Activated CD8-positive, alpha-beta memory T cell treated with anti-CD3 and anti-CD28 coated beads, Interleukin-2, amount 50 U/mL, for 24 hours (primary cell): ENCODE measurements around the gene FCRLB.
"Not testable (repeated sequence)": the region's sequence is repeated elsewhere in the genome, so short reads cannot be mapped to it uniquely, and the experiment has no call there.

Experiments used
- DNase-seq: peaks from one replicate; pipeline ENCODE4 v3.0.0-alpha.2; 2020; ENCODE audit errors: extremely low read depth

Gene FCRLB, protein sequence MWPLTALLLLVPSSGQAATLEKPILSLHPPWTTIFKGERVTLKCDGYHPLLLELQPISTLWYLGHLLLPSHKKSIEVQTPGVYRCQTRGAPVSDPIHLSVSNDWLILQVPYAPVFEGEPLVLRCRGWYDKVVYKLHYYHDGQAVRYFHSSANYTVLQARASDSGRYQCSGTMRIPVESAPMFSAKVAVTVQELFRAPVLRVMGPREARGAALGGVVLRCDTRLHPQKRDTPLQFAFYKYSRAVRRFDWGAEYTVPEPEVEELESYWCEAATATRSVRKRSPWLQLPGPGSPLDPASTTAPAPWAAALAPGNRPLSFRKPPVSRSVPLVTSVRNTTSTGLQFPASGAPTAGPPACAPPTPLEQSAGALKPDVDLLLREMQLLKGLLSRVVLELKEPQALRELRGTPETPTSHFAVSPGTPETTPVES

GRCh38 chr1:161720956-161721737, at the start of gene FCRLB:
Gene FCRLB, plus strand, starts transcription at chr1:161721544. Its CDS starts 1,129 bp downstream, at chr1:161722673.
- DNase-seq, result no peak

- not testable (repeated sequence) for DNase-seq
Measured at GRCh38 chr1:161673437-161673836, 47.9 kb upstream of the FCRLB start.

- not testable (repeated sequence) for DNase-seq
Measured at GRCh38 chr1:161674447-161674846, 46.9 kb upstream of the FCRLB start.

GRCh38 chr1:161674908-161675307, 46.4 kb upstream of the FCRLB start:
- not testable (repeated sequence) for DNase-seq

GRCh38 chr1:161676441-161676840, 44.9 kb upstream of the FCRLB start:
- no peak for DNase-seq

DNA sequence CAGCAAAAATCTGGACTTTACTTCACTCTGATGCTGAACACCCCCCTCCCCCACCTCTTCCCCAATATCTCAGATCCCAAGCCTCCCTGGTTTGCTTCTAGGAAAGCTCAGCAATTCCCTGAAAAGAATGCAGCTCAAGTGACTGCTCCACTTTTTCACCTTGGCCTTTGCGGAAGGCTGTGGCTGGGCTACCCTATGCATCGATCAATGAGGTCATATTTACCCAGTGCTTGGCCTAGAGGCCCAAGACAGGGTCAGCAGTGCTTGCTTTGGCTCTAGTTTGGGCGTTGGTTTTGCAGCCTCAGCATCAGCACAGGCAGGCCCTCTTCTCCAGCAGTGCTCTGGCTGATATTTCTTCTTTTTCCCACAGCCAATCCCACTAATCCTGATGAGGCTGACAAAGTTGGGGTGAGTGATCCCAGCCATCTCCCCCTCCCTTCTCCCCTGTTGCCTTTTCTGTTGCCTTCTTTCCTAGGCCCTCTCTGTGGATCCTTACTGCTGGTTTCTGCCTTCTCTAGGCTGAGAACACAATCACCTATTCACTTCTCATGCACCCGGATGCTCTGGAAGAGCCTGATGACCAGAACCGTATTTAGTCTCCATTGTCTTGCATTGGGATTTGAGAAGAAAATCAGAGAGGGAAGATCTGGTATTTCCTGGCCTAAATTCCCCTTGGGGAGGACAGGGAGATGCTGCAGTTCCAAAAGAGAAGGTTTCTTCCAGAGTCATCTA, 44.2 kb upstream of the FCRLB start:
- DNase-seq, result no peak

DNA sequence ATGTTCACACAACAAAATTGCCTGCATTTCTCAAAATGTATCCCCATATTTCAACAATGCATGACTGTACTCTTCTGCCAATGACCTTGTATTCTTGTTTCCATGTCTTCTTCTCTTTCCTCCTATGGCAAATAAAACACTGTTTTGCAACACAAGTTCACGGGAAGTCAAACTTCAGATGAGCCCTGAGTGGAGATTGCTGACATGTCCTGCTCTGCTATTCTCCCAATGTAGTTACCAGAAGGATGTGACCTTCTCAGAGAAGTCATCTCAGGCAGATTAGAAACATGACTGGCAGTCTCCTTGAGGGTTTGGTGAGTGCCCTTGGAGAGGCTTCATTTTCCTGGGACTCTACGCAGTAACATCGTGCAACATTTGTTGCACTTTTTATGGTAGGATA, 42.8 kb upstream of the FCRLB start:
- DNase-seq, result no peak

- no peak for DNase-seq
Measured at GRCh38 chr1:161681879-161682278, 39.5 kb upstream of the FCRLB start.

DNA sequence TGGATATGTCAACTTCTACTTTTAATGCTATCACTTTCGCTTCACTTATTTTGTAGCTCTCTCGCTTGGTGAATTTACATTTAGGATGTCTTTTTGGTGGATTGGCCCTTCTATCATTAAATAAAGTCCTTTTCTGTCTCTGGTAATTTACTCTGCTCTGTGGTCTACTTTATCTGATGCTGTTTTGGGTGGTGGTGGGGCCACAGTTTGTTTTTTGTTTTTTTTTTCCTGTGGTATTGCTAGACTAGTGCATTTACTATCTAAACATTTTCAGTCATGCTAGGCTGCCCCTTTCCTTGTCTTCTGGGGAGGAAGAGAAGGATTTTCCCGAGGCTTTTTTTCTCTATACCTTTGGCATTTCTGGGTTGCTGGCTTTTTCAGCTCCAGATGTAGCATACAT, 32.4 kb upstream of the FCRLB start:
- no peak for DNase-seq

DNA sequence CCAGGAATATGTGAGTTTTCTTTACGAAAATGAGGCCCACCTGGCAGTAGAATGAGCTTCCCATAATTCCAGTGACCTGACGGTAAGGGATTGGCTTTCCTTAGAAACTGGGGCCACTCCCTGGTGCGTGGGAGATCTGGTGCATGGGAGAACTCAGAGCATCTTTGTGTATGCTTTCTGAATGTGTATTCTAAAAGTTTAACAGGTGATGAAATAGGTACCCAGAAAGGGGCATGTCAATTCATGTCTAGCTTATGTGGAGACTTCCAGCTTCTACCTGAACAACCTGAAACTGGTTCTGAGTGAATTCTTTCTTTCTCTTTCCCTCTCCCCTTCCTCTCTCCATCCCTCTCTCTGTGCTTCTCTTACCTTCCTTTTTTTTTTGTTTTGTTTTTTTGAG, 29.5 kb upstream of the FCRLB start:
- no peak for DNase-seq

GRCh38 chr1:161693020-161693712, 28.2 kb upstream of the FCRLB start:
- not testable (repeated sequence) for DNase-seq

DNA sequence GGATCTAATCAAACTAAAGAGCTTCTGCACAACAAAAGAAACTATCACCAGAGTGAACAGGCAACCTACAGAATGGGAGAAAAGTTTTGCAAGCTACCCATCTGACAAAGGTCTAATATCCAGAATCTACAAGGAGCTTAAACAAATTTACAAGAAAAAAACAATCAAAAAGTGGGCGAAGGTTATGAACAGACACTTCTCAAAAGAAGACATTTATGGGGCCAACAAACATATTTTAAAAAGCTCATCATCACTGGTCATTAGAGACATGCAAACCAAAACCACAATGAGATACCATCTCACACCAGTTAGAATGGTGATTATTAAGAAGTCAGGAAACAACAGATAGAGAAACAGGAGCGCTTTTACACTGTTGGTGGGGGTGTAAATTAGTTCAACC, 23.0 kb upstream of the FCRLB start:
- DNase-seq, result not testable (repeated sequence)

- no peak for DNase-seq
Measured at GRCh38 chr1:161702250-161702649, 19.1 kb upstream of the FCRLB start.

DNA sequence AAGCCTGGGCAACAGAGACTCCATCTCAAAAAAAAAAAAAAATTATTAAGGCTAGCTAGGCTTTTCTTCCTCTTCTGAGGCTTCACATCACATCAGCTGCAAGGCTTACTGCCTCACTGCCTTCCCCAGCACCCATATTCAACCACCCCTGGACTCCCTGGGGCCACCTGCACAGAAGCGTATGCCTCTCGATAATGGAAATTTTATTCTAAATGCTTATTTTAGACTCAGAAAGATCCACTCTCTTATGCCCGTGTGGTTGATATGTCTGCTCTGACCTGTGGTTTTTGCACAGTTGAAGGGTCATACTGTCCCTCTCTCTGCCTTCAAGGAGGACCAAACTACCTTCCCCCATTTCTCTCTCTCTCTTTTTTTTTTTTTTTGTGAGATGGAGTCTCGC, 15.8 kb upstream of the FCRLB start:
- no peak for DNase-seq

GRCh38 chr1:161706113-161706481, 15.2 kb upstream of the FCRLB start:
- DNase-seq, result no peak

DNA sequence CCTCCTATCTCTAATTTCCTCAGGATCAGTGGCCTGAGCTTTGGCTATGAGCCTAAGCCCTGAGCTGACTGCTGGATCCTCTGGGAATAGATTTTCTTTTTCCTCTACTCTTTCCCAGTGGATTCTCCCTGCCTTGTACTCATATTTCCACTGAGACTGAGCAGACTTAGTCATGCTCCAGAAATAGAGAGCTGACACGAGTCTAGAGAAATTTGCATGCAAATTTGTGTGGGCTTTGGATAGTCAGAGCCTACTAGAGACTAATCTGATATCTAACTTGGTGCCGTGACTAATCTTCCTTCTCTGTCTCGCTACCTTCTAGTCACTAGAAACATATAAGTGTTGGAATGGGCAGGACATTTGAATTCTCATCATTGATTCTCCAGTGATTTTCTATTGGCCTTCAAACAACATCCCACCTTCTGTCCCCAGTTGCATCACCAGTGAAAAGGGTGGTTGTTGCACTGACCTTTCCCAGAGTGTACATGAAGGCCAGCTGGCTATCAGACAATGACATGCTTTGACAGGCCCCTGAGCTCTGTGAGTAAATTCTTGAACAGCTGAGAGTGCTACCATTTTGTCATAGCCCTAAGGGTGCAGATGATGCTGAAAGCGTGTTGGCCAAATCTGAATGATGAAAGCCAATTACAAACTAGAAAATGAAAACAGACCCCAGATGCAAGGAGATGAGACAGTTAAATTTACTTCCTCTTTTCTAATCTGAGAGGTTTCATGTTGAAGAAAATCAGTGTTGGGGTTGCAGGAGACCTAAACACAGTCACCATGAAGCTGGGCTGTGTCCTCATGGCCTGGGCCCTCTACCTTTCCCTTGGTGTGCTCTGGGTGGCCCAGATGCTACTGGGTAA, 14.6 kb upstream of the FCRLB start, which contains the start of gene FCRLA:
FCRLA (plus strand) TSS at position 748 of the 866 bp plus-strand sequence; CDS start at position 784, 36 bp downstream.
- no peak for DNase-seq

- DNase-seq, result no peak
Measured at GRCh38 chr1:161707503-161707902, 13.8 kb upstream of the FCRLB start.

DNA sequence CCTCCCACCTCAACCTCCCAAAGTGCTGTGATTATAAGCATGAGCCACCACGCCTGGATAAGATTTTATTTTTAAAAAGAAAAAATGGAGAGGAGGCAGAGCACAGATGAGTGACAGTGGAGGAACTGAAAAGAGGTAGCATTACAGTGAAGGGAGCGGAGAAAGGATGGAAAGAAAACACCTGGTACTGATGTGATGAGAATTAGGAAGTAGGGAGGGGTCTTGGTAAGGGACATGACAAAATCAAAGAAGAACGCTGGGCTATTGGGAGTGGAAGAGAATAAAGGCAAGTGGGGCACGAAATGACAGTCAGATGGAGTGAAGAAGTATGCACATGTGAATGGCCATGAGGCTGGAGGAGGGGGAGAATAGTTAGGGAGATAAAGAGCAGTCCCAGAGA, 12.0 kb upstream of the FCRLB start:
- DNase-seq, result no peak

GRCh38 chr1:161710560-161710959, 10.8 kb upstream of the FCRLB start:
- no peak for DNase-seq

- DNase-seq, result no peak
Measured at GRCh38 chr1:161718559-161719324, 2.6 kb upstream of the FCRLB start.
